ENCODE results near the gene B4GALT6. TPM values are rescaled to one million over a fixed set of nuclear protein-coding genes. Genes with fewer than 3 reads are reported as not detected.
A peak's percentile ranks its signal among the peaks of the same experiment; 100 is the strongest.

The B4GALT6 gene
- total RNA-seq, 1 experiment from 2014 or later: 0.97 TPM

DNA sequence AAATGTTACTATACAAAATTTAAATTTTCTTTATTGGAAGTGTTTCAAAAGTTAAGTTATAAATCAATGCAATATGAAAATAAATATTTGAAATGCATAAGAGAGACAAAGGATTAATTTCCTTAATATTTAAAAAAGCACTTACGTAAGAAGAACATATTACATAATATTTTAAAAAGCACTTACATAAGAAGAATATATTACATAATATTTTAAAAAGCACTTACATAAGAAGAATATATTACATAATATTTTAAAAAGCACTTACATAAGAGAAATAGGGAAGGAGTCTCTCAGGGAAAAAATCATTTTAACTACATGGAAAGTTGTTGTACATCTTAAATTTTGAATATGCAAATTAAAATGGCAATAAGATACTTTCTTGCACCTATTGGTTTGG lies 17.4 kb upstream of the B4GALT6 start:
- Histone ChIP-seq H2AFZ (ENCODE audit: low read length) (no peak overlapping the region), H3K4me2 (ENCODE audit: low read depth, low read length, poor library complexity, severe bottlenecking) (no peak overlapping the region), H3K9me2 (replicated peaks; ENCODE audit: insufficient read depth, low read length) (no peaks in the 10 kb centered on the region), H4K20me1 (ENCODE audit: insufficient read depth, low read depth, low read length) (no peaks in the 10 kb centered on the region), H3K27me3 (ENCODE audit: low read length) (no peaks in the 10 kb centered on the region), H3K9ac (ENCODE audit: low read length) (no peak overlapping the region), H3K4me3 (ENCODE audit: low read length) (no peak overlapping the region), H3K79me2 (ENCODE audit: low read length) (no peaks in the 10 kb centered on the region), H3K4me1 (ENCODE audit: low read length) (no peaks in the 10 kb centered on the region), H3K27ac (ENCODE audit: low read length) (no peak overlapping the region), H3K9me3 (ENCODE audit: low read length) (no peaks in the 10 kb centered on the region), H3K36me3 (ENCODE audit: insufficient read depth, low read length) (no peaks in the 10 kb centered on the region)
- no peak for DNase-seq

- Histone ChIP-seq H3K79me2 (ENCODE audit: low read length) (no peaks in the 10 kb centered on the region), H3K27ac (ENCODE audit: low read length) (no peak overlapping the region), H2AFZ (ENCODE audit: low read length) (no peak overlapping the region), H3K9me2 (replicated peaks; ENCODE audit: insufficient read depth, low read length) (no peaks in the 10 kb centered on the region), H3K27me3 (ENCODE audit: low read length) (no peaks in the 10 kb centered on the region), H4K20me1 (ENCODE audit: insufficient read depth, low read depth, low read length) (no peaks in the 10 kb centered on the region), H3K4me1 (ENCODE audit: low read length) (no peaks in the 10 kb centered on the region), H3K4me3 (ENCODE audit: low read length) (no peak overlapping the region), H3K9ac (ENCODE audit: low read length) (no peak overlapping the region), H3K36me3 (ENCODE audit: insufficient read depth, low read length) (no peaks in the 10 kb centered on the region), H3K4me2 (ENCODE audit: low read depth, low read length, poor library complexity, severe bottlenecking) (no peak overlapping the region), H3K9me3 (ENCODE audit: low read length) (no peaks in the 10 kb centered on the region)
- DNase-seq: no peak
These were observed 16.6 kb upstream of the B4GALT6 start for GRCh38 chr18:31700990-31701389.

GRCh38 chr18:31697351-31698298 lies 13.2 kb upstream of the B4GALT6 start:
- H3K27me3 ChIP-seq (ENCODE audit: low read length): no peaks in the 10 kb centered on the region
- no peaks in the 10 kb centered on the region for H3K4me1 ChIP-seq (ENCODE audit: low read length)
- no peaks in the 10 kb centered on the region for H4K20me1 ChIP-seq (ENCODE audit: insufficient read depth, low read depth, low read length)
- no peak overlapping the region for H3K9ac ChIP-seq (ENCODE audit: low read length)
- no peak overlapping the region for H3K4me3 ChIP-seq (ENCODE audit: low read length)
- no peak for DNase-seq
- H3K9me2 ChIP-seq (replicated peaks; ENCODE audit: insufficient read depth, low read length): no peaks in the 10 kb centered on the region
- no peaks in the 10 kb centered on the region for H3K9me3 ChIP-seq (ENCODE audit: low read length)
- no peaks in the 10 kb centered on the region for H3K79me2 ChIP-seq (ENCODE audit: low read length)
- H3K36me3 ChIP-seq (ENCODE audit: insufficient read depth, low read length): no peaks in the 10 kb centered on the region
- no peak overlapping the region for H2AFZ ChIP-seq (ENCODE audit: low read length)
- no peak overlapping the region for H3K4me2 ChIP-seq (ENCODE audit: low read depth, low read length, poor library complexity, severe bottlenecking)
- H3K27ac ChIP-seq (ENCODE audit: low read length): no peak overlapping the region

DNA sequence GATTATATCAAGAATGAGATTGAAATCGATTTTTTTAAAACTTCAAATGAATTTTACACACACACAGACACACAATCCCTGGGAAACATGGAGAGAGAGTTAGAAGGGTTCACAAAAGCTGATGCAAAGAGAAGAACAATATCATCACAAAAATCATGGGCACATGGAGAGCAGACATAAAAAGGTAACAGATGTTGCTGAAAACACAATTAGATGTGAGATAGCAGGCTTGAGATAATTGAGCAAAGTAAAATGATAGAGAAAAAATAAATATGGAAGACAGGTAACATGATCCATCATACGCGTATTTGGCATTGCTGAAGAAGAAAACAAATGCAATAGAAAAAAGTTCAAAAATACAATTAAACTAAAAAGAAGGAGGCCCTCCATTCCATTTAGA lies 11.6 kb upstream of the B4GALT6 start:
- Histone ChIP-seq H3K9ac (ENCODE audit: low read length) (no peak overlapping the region), H4K20me1 (ENCODE audit: insufficient read depth, low read depth, low read length) (no peaks in the 10 kb centered on the region), H2AFZ (ENCODE audit: low read length) (no peak overlapping the region), H3K4me1 (ENCODE audit: low read length) (no peaks in the 10 kb centered on the region), H3K27me3 (ENCODE audit: low read length) (no peaks in the 10 kb centered on the region), H3K36me3 (ENCODE audit: insufficient read depth, low read length) (no peaks in the 10 kb centered on the region), H3K9me2 (replicated peaks; ENCODE audit: insufficient read depth, low read length) (no peaks in the 10 kb centered on the region), H3K27ac (ENCODE audit: low read length) (no peak overlapping the region), H3K4me3 (ENCODE audit: low read length) (no peak overlapping the region), H3K4me2 (ENCODE audit: low read depth, low read length, poor library complexity, severe bottlenecking) (no peak overlapping the region), H3K79me2 (ENCODE audit: low read length) (no peaks in the 10 kb centered on the region), H3K9me3 (ENCODE audit: low read length) (no peaks in the 10 kb centered on the region)
- DNase-seq: no peak

DNA sequence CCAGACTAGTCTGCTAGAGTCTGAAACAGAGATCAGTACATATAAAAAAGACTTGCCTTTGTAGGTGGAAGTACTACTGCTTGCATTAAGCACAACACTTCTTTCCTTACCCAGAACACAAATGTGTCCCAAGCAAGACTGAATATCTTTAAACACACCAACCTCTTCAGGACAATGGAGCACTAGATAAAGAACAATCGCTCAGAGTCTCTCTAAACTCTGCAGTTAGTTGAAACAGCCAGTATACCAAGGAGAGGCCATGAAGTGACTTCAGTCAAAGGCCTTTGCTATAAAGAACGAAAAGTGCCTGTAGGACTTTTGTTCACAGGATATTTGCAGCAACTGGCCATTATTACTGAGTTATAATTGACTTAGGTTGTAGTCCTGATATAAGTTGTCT lies 9.9 kb upstream of the B4GALT6 start:
- DNase-seq: no peak
- H3K4me1 ChIP-seq (ENCODE audit: low read length): no peaks in the 10 kb centered on the region
- H3K4me3 ChIP-seq (ENCODE audit: low read length): no peak overlapping the region

DNA sequence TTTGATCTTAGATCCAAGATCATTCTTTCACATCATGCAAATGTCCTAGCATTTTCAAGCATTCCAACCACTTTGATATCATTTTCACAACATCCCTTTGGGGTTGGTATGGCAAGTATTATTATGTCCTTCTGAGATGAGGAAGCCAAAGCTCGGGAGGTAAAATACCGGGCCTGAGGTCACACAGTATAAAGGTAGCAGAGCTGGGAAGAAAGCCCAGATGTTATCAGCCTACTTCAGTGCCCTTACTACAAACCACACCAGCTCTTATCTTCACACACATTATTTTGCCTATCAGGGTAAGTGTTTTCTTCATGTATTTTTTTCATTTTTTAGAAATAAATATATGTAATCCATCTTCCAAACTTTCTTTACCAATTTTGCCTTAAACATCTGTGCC lies 4.2 kb upstream of the B4GALT6 start:
- no peaks in the 10 kb centered on the region for H4K20me1 ChIP-seq (ENCODE audit: insufficient read depth, low read depth, low read length)
- no peak for DNase-seq
- H3K4me1 ChIP-seq (ENCODE audit: low read length): peaks cover 14% of the 10 kb centered on the region

More for the DNA sequence above, 9.9 kb upstream of the B4GALT6 start:
- Histone ChIP-seq H3K9ac (ENCODE audit: low read length) (no peak overlapping the region), H3K9me3 (ENCODE audit: low read length) (no peaks in the 10 kb centered on the region), H3K9me2 (replicated peaks; ENCODE audit: insufficient read depth, low read length) (no peaks in the 10 kb centered on the region), H4K20me1 (ENCODE audit: insufficient read depth, low read depth, low read length) (no peaks in the 10 kb centered on the region), H3K27me3 (ENCODE audit: low read length) (no peaks in the 10 kb centered on the region), H3K27ac (ENCODE audit: low read length) (no peak overlapping the region), H2AFZ (ENCODE audit: low read length) (no peak overlapping the region), H3K79me2 (ENCODE audit: low read length) (no peaks in the 10 kb centered on the region), H3K36me3 (ENCODE audit: insufficient read depth, low read length) (no peaks in the 10 kb centered on the region), H3K4me2 (ENCODE audit: low read depth, low read length, poor library complexity, severe bottlenecking) (no peak overlapping the region)

GRCh38 chr18:31686986-31687928 lies 2.9 kb upstream of the B4GALT6 start:
- Histone ChIP-seq H3K9me3 (ENCODE audit: low read length) (no peaks in the 10 kb centered on the region), H3K4me2 (ENCODE audit: low read depth, low read length, poor library complexity, severe bottlenecking) (no peak overlapping the region), H3K9ac (ENCODE audit: low read length) (no peak overlapping the region), H3K36me3 (ENCODE audit: insufficient read depth, low read length) (no peaks in the 10 kb centered on the region), H4K20me1 (ENCODE audit: insufficient read depth, low read depth, low read length) (no peaks in the 10 kb centered on the region), H3K79me2 (ENCODE audit: low read length) (no peaks in the 10 kb centered on the region), H3K27me3 (ENCODE audit: low read length) (no peaks in the 10 kb centered on the region), H3K27ac (ENCODE audit: low read length) (no peak overlapping the region), H2AFZ (ENCODE audit: low read length) (no peak overlapping the region), H3K4me1 (ENCODE audit: low read length) (peaks cover 14% of the 10 kb centered on the region), H3K4me3 (ENCODE audit: low read length) (no peak overlapping the region), H3K9me2 (replicated peaks; ENCODE audit: insufficient read depth, low read length) (no peaks in the 10 kb centered on the region)
- DNase-seq: no peak

More for the DNA sequence above, 4.2 kb upstream of the B4GALT6 start:
- H3K27me3 ChIP-seq (ENCODE audit: low read length): no peaks in the 10 kb centered on the region
- no peaks in the 10 kb centered on the region for H3K9me3 ChIP-seq (ENCODE audit: low read length)
- no peaks in the 10 kb centered on the region for H3K79me2 ChIP-seq (ENCODE audit: low read length)
- H3K4me3 ChIP-seq (ENCODE audit: low read length): no peak overlapping the region
- H2AFZ ChIP-seq (ENCODE audit: low read length): no peak overlapping the region
- no peaks in the 10 kb centered on the region for H3K36me3 ChIP-seq (ENCODE audit: insufficient read depth, low read length)
- H3K9me2 ChIP-seq (replicated peaks; ENCODE audit: insufficient read depth, low read length): no peaks in the 10 kb centered on the region
- no peak overlapping the region for H3K9ac ChIP-seq (ENCODE audit: low read length)
- no peak overlapping the region for H3K4me2 ChIP-seq (ENCODE audit: low read depth, low read length, poor library complexity, severe bottlenecking)
- H3K27ac ChIP-seq (ENCODE audit: low read length): no peak overlapping the region

DNA sequence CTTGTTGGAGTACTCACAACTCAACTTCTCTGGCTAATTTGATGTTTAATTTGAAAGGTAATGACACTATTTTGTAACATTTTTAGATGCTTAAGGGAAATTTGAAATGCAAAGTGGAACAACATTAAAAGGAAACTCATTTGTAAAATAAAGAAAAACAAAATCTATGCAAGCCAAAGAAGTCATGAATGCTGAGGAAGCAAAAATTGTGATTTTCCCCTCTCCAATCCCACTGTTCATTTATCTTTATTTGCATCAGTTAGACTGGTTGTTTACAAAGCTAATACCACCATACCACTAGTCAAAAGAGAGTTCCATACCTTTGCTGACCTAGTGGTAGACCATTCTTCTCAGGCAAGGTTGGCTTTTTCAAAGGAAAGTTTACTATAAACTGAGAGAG lies 2.2 kb upstream of the B4GALT6 start:
- Histone ChIP-seq H3K36me3 (ENCODE audit: insufficient read depth, low read length) (no peaks in the 10 kb centered on the region), H3K4me1 (ENCODE audit: low read length) (peaks cover 14% of the 10 kb centered on the region), H2AFZ (ENCODE audit: low read length) (no peak overlapping the region), H3K4me2 (ENCODE audit: low read depth, low read length, poor library complexity, severe bottlenecking) (peak overlapping the region; percentile 81), H3K9ac (ENCODE audit: low read length) (no peak overlapping the region), H3K9me3 (ENCODE audit: low read length) (no peaks in the 10 kb centered on the region), H3K9me2 (replicated peaks; ENCODE audit: insufficient read depth, low read length) (no peaks in the 10 kb centered on the region), H4K20me1 (ENCODE audit: insufficient read depth, low read depth, low read length) (no peaks in the 10 kb centered on the region), H3K27me3 (ENCODE audit: low read length) (no peaks in the 10 kb centered on the region), H3K4me3 (ENCODE audit: low read length) (no peak overlapping the region), H3K79me2 (ENCODE audit: low read length) (no peaks in the 10 kb centered on the region), H3K27ac (ENCODE audit: low read length) (no peak overlapping the region)
- DNase-seq: no peak
